ENCODE measurements around the gene PPP1R10.

PPP1R10 gene

DNA sequence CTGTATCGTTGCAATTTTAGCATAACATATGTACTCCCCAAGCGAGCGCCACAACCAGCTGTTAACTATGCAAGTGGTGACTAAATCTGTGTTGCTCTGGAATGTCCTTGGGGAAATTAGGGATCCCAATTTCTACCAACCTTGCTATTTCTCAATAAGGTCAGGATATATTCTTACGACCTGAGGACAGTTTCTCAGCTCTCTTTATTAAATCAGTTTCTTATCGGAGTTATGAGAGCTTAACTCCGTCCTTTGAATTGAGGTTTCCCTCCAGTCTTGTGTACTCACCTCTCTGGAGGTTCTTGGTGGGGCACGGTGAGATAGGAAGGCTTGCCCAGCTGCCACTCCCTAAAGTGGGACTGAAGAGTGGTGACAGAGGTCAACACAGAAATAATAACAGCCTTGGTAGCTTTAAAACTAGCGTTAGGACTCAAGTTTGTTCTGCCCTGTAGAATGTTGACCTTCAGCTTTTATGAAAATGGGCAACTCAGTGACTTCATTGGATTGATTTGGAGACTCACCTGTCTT lies 1.3 kb upstream of the PPP1R10 start:
- peak overlapping the region; percentile 75 for H3K4me3 ChIP-seq (ENCODE audit: insufficient read depth, low read length, poor library complexity, severe bottlenecking)
- no peaks in the 10 kb centered on the region for H3K9me3 ChIP-seq (ENCODE audit: insufficient read depth, low read length)
- no peaks in the 10 kb centered on the region for H3K9me2 ChIP-seq (replicated peaks; ENCODE audit: insufficient read depth, low read length)
- H3K4me2 ChIP-seq (ENCODE audit: low read depth, low read length, poor library complexity, severe bottlenecking): peak overlapping the region; percentile 86
- peaks cover 40% of the 10 kb centered on the region for H3F3A ChIP-seq (ENCODE audit: insufficient read depth)
- no peaks in the 10 kb centered on the region for H3K27me3 ChIP-seq (ENCODE audit: low read length)
- peak overlapping the region; percentile 85 for H3K27ac ChIP-seq (ENCODE audit: low read depth, low read length)
- peak overlapping the region; percentile 5 for H2AFZ ChIP-seq (ENCODE audit: low read depth, low read length, severe bottlenecking)
- H4K20me1 ChIP-seq (ENCODE audit: low read depth, low read length): no peaks in the 10 kb centered on the region
- TF ChIP-seq, protein P1, sequence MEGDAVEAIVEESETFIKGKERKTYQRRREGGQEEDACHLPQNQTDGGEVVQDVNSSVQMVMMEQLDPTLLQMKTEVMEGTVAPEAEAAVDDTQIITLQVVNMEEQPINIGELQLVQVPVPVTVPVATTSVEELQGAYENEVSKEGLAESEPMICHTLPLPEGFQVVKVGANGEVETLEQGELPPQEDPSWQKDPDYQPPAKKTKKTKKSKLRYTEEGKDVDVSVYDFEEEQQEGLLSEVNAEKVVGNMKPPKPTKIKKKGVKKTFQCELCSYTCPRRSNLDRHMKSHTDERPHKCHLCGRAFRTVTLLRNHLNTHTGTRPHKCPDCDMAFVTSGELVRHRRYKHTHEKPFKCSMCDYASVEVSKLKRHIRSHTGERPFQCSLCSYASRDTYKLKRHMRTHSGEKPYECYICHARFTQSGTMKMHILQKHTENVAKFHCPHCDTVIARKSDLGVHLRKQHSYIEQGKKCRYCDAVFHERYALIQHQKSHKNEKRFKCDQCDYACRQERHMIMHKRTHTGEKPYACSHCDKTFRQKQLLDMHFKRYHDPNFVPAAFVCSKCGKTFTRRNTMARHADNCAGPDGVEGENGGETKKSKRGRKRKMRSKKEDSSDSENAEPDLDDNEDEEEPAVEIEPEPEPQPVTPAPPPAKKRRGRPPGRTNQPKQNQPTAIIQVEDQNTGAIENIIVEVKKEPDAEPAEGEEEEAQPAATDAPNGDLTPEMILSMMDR (IDR thresholded peaks at IDR 0.05; ENCODE audit: insufficient read depth, low read length, poor library complexity, severe bottlenecking): no peak
- no peak for TF ChIP-seq EZH2phosphoT487 (conservative IDR thresholded peaks at IDR 0.05; ENCODE audit: low read length)
- peaks cover 31% of the 10 kb centered on the region for H3K36me3 ChIP-seq (ENCODE audit: low read length)
- peaks cover 47% of the 10 kb centered on the region for H3K79me2 ChIP-seq (ENCODE audit: insufficient read depth, low read length)
- peak overlapping the region; percentile 93 for H3K9ac ChIP-seq (ENCODE audit: low read length)

DNA sequence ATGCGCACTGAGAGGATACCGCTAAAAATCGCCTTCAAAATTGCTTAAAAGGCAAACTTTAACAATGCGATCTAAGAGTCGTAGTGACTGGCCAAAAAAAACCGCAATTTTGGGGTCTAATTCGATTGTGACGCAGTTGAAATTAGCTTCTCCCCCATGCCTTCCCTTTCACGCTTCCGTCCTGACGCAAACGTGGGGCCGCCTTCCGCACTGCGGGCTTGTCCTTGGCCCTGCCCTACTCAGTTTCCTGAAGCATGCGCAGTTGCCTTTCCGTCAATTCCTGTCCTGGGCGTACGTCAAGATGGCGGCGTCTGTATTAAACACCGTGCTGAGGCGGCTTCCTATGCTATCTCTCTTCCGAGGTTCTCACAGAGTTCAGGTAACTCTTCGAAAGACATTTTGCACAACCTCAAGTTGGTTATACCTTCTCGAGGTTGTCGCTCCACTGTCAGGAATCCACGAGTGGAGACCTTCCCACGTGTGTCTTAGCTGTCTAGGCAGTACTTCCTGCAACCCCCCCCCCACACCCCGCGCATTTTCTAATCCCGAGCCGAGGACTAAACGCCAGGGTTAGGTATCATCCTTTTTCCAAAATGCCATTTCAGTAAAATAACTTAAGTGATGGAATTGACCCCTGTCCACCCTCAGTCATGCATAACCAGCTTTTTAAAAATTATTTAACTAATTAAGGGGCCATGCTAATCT lies 674 bp upstream of the PPP1R10 start, which contains the start of gene MRPS18B:
Gene MRPS18B, plus strand, starts transcription at position 276 of the 705 bp plus-strand sequence. Its CDS starts 26 bp downstream, at position 302.
- peak within 1 kb of the TSS; percentile 88 for H3K4me2 ChIP-seq (ENCODE audit: low read depth, low read length, poor library complexity, severe bottlenecking)
- peak within 1 kb of the TSS; percentile 93 for H3K9ac ChIP-seq (ENCODE audit: low read length)
- TF ChIP-seq EZH2phosphoT487 (conservative IDR thresholded peaks at IDR 0.05; ENCODE audit: low read length): no peak
- TF ChIP-seq, protein P1 (IDR thresholded peaks at IDR 0.05; ENCODE audit: insufficient read depth, low read length, poor library complexity, severe bottlenecking): no peak
- H3K9me2 ChIP-seq (replicated peaks; ENCODE audit: insufficient read depth, low read length): no peaks in the 10 kb centered on the region
- H4K20me1 ChIP-seq (ENCODE audit: low read depth, low read length): no peaks in the 10 kb centered on the region
- peak within 1 kb of the TSS; percentile 5 for H2AFZ ChIP-seq (ENCODE audit: low read depth, low read length, severe bottlenecking)
- H3K4me3 ChIP-seq (ENCODE audit: insufficient read depth, low read length, poor library complexity, severe bottlenecking): peak within 1 kb of the TSS; percentile 91
- H3F3A ChIP-seq (ENCODE audit: insufficient read depth): peaks cover 43% of the 10 kb centered on the region
- H3K27me3 ChIP-seq (ENCODE audit: low read length): no peaks in the 10 kb centered on the region
- peak within 1 kb of the TSS; percentile 91 for H3K27ac ChIP-seq (ENCODE audit: low read depth, low read length)
- peaks cover 27% of the 10 kb centered on the region for H3K36me3 ChIP-seq (ENCODE audit: low read length)
- H3K79me2 ChIP-seq (ENCODE audit: insufficient read depth, low read length): peaks cover 47% of the 10 kb centered on the region
- no peaks in the 10 kb centered on the region for H3K9me3 ChIP-seq (ENCODE audit: insufficient read depth, low read length)

DNA sequence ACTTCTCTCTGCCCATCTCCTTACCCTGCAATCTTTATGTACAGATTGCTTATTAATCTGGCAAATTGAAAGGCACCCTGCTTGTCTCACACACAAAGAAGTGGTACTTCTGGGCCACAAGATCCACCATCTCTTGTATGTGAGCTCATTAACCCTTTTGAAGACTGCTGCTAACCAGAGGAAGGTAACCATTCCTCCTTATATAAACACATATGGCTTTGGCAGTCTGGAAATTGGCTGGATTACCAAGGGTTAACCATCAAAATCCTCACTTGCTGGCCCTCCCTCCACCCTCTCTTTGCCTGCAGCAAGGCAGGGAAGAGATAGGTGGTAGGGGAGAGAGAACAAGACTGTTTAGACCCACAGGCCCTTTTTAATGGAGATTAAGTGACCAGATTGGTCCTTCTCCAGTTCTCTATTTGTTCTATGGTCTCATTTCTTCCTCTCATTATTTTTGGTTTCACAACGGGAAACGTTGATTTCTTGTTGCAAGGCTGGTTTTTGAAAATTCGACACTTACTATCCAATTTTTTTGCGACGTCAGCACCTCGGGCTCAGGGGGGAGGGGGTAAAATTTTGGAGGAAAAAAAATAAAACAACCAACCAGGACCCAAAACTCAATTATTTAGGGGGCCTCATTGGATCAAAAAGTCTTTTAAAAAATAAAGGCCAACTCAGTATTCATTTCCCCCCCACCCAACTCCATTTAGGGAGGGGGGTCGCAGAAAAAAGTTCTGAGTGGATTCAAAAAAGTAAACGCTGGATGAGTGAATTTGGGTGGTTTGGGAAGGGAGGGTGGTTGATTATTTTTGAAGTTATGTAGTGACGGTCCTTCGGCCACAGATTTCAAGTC lies 859 bp downstream of the PPP1R10 start:
- H3K4me2 ChIP-seq (ENCODE audit: low read depth, low read length, poor library complexity, severe bottlenecking): peak overlapping the region; percentile 88
- H3F3A ChIP-seq (ENCODE audit: insufficient read depth): peaks cover 55% of the 10 kb centered on the region
- peaks cover 56% of the 10 kb centered on the region for H3K79me2 ChIP-seq (ENCODE audit: insufficient read depth, low read length)
- peaks cover 21% of the 10 kb centered on the region for H3K36me3 ChIP-seq (ENCODE audit: low read length)
- H3K27me3 ChIP-seq (ENCODE audit: low read length): no peaks in the 10 kb centered on the region
- peak overlapping the region; percentile 93 for H3K9ac ChIP-seq (ENCODE audit: low read length)
- H3K9me2 ChIP-seq (replicated peaks; ENCODE audit: insufficient read depth, low read length): no peaks in the 10 kb centered on the region
- H2AFZ ChIP-seq (ENCODE audit: low read depth, low read length, severe bottlenecking): no peak overlapping the region
- no peak for TF ChIP-seq EZH2phosphoT487 (conservative IDR thresholded peaks at IDR 0.05; ENCODE audit: low read length)
- TF ChIP-seq, protein P1 (IDR thresholded peaks at IDR 0.05; ENCODE audit: insufficient read depth, low read length, poor library complexity, severe bottlenecking): no peak
- H3K9me3 ChIP-seq (ENCODE audit: insufficient read depth, low read length): no peaks in the 10 kb centered on the region
- no peaks in the 10 kb centered on the region for H4K20me1 ChIP-seq (ENCODE audit: low read depth, low read length)
- peak overlapping the region; percentile 91 for H3K27ac ChIP-seq (ENCODE audit: low read depth, low read length)
- peak overlapping the region; percentile 91 for H3K4me3 ChIP-seq (ENCODE audit: insufficient read depth, low read length, poor library complexity, severe bottlenecking)
